H7 (cell line): ENCODE measurements around the gene ABCC3. TPM values are rescaled to one million over a fixed set of nuclear protein-coding genes. Genes with fewer than 3 reads are reported as not detected.
A peak's percentile ranks its signal among the peaks of the same experiment; 100 is the strongest.

Experiments
- DNase-seq: peaks from one replicate; pipeline ENCODE4 v3.0.0; 2012
- H3K27me3 ChIP-seq: 2 replicates; pipeline ENCODE4 v1.6.0; 2011; ENCODE audit warnings: mild to moderate bottlenecking, low read length; ENCODE audit not compliant: control insufficient read depth, insufficient read depth
- H3K36me3 ChIP-seq: replicated peaks from 2 replicates; pipeline ENCODE4 v1.5.1; 2011; ENCODE audit warnings: low read length; ENCODE audit not compliant: control insufficient read depth, insufficient read depth
- H3K4me3 ChIP-seq: 2 replicates; pipeline ENCODE4 v1.5.1; 2011; ENCODE audit warnings: low read depth, mild to moderate bottlenecking, control low read depth, low read length, moderate library complexity; ENCODE audit not compliant: insufficient read depth
- total RNA-seq: library from RNA; depleted of rRNA; stranded (reverse); fragments of >200 nt; shearing (Covaris generic); gene quantifications from 2 replicates; pipeline ENCODE4 v1.2.3, GENCODE V29; 2014

The ABCC3 gene
- total RNA-seq, 1 experiment from 2014 or later, result 0.48 TPM

DNA sequence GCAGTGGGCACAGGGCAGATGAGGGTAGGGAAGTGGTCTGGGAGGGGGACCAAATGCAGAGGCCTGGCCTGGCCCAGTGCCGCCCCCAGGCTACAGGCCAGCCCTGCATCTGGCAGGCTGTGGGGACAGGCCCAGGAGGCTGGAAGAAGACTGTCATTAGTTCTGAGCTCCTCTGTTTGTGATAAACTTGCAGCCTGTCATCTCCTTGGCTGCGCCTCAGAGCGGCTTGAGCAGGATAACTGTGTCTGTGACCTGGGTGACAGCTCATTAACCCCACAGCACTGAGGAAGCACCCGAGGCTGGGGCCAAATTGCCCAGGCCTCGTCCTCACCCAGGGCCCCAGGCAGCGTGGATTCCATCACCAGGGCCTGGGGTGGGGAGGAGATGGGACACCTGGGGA lies 23.9 kb downstream of the ABCC3 start:
- no peak for DNase-seq
- no peaks in the 10 kb centered on the region for H3K27me3 ChIP-seq
- H3K4me3 ChIP-seq, result no peak overlapping the region
- no peaks in the 10 kb centered on the region for H3K36me3 ChIP-seq

DNA sequence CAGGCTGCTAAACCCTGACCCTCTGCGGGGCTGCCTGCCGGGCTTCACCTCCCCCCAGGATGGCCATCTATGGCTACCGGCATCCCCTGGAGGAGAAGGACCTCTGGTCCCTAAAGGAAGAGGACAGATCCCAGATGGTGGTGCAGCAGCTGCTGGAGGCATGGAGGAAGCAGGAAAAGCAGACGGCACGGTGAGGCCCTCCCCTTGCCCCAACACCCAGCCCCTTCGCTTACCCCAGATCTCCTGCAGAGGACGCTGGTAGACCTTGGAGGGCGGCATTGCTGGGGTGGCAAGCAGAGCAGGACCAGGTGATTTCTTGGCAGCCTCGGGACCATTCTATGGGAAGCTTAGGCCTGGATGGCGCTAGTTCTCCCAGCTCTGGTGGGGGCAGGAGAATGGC lies 24.5 kb downstream of the ABCC3 start:
- Histone ChIP-seq H3K4me3 (no peak overlapping the region), H3K36me3 (no peaks in the 10 kb centered on the region), H3K27me3 (no peaks in the 10 kb centered on the region)
- DNase-seq, result peak; percentile 81

DNA sequence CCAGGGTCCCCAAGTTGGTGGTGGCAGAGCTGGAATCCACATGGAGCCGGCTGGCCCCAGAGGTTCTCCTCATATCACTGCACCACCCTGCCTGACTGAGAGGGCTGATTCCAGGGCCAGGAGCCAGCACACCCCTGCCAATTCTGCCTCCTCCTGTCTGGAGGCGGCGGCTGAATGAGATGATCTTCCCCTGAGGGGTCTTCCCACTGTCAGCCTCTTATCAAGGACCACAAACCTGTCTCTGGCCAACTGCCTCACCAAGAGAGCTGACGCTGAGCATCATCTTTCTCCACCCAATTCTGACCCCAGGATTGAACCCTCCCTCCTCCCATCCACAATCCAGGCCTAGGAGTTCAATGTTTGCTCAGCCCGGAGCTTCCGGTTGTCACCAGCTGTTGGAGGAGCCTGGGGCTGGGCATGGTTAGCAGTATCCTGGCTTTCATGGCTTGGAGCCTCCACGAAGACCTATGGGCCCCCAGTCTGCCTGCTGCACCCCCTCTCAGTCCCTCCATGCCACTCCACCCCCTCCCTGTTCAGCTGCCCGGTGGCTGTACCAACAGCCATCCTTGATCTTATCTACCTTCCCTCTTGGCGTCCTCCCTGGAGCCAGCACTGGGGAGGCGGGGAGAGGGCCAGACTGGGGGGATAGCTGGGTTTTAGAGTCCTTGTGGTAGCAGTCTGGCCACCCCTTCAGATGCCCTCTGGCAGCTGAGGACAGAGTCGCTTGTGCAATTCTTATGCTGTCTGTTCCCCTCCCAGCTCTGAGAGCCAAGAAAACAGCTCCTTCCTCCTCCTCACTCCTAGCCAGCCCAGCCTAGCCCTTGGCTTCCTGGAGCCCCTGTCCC lies 25.6 kb downstream of the ABCC3 start:
- Histone ChIP-seq H3K4me3 (no peak overlapping the region), H3K27me3 (no peaks in the 10 kb centered on the region), H3K36me3 (no peaks in the 10 kb centered on the region)
- no peak for DNase-seq

DNA sequence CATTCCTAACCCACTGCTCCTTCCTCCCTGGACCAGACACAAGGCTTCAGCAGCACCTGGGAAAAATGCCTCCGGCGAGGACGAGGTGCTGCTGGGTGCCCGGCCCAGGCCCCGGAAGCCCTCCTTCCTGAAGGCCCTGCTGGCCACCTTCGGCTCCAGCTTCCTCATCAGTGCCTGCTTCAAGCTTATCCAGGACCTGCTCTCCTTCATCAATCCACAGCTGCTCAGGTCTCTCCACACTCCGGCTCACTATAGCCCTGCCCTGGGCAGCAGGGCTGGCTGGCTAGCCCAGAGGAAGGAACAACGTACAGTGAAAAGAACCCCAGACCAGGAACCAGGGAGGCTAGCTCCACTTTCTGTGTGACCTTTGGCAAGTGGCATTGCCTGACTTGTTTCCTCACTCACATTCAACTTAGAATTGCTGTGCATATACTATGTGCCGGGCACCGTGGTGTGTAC lies 26.2 kb downstream of the ABCC3 start:
- DNase-seq, result no peak
- H3K27me3 ChIP-seq, result no peaks in the 10 kb centered on the region
- H3K4me3 ChIP-seq, result no peak overlapping the region
- no peaks in the 10 kb centered on the region for H3K36me3 ChIP-seq

GRCh38 chr17:50661348-50661747 lies 26.7 kb downstream of the ABCC3 start:
- Histone ChIP-seq H3K4me3 (no peak overlapping the region), H3K36me3 (no peaks in the 10 kb centered on the region), H3K27me3 (no peaks in the 10 kb centered on the region)
- no peak for DNase-seq

DNA sequence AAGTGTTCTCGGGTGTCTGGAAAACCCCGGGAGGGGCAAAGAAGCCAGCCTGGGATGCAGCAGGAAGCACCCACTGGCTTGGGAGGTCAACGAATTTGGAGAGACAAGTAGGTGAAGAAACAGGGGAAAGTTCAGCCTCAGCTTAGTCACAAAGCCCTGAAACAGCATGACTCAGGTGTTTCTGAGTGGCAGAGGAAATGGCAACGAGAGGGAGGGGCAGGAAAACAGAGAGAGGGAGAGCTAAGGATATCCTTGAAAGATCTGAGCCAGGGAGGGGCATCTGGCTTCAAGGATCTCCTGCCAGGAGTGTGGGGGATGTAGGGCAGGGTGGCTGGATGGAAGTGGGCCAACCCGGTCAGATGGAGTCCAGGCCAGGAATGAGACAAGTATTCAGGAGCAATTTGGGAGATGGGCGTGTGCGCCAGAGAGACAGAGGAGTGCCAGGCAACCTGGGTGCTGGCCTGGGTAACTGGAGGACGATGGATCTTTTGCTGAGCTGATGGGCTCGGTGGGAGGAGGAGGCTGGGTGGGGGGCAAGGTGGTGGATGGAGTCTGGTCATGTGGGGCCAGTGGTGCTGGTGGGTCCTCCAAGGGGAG lies 27.2 kb downstream of the ABCC3 start:
- peak; percentile 68 for DNase-seq
- Histone ChIP-seq H3K4me3 (no peak overlapping the region), H3K27me3 (no peaks in the 10 kb centered on the region), H3K36me3 (no peaks in the 10 kb centered on the region)

- no peak for DNase-seq
- Histone ChIP-seq H3K27me3 (no peaks in the 10 kb centered on the region), H3K36me3 (no peaks in the 10 kb centered on the region), H3K4me3 (no peak overlapping the region)
Observed at GRCh38 chr17:50662632-50663225, 28.0 kb downstream of the ABCC3 start.

GRCh38 chr17:50663812-50664374 lies 29.2 kb downstream of the ABCC3 start:
- Histone ChIP-seq H3K4me3 (no peak overlapping the region), H3K36me3 (no peaks in the 10 kb centered on the region), H3K27me3 (no peaks in the 10 kb centered on the region)
- no peak for DNase-seq

DNA sequence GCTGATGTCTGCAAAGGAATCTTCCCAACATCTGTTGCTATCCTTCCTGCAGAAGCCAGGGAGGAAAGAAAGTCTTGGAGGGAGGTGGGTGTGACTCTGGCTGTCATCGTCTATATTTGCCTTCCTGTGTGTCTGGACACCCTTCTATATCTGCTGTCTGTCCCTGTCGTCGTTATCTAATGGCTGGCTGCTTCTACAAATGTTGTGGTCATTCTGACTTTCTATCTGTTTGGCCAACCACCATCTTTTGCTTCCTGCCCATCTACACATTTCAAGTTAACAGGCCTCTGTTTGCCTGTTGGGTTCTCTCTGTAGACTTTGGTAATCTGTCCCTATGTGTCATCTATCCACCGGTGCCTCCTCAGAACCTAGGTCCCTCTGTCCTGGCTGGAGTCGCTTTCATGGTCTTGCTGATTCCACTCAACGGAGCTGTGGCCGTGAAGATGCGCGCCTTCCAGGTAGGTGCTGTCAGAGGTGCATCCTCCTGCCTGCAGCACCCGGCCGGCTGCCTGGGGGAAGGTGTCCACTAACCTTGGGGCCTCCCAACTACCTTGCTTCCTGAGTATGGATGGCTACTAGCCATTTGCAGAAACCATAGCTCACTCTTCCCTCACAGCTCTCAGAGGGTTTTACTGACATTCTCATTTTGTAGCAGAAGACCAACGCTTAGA lies 30.2 kb downstream of the ABCC3 start:
- Histone ChIP-seq H3K27me3 (no peaks in the 10 kb centered on the region), H3K36me3 (no peaks in the 10 kb centered on the region), H3K4me3 (no peak overlapping the region)
- DNase-seq, result no peak

GRCh38 chr17:50665838-50666237 lies 31.2 kb downstream of the ABCC3 start:
- Histone ChIP-seq H3K4me3 (no peak overlapping the region), H3K27me3 (no peaks in the 10 kb centered on the region), H3K36me3 (no peaks in the 10 kb centered on the region)
- no peak for DNase-seq

DNA sequence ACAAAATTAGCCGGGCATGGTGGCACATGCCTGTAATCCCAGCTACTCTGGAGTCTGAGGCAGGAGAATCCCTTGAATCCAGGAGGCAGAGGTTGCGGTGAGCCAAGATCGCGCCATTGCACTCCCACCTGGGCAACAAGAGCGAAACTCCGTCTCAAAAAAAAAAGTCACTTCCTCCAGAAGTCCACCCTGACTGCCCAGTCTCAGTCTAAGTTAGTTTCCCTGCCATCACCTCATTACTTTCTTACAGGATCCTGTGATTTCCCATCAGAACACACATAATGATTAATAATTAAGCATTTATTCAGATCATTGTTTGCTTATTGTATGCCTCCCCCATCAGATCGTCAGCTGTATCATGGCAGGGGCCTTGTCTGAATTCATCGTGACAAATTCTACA lies 31.6 kb downstream of the ABCC3 start:
- Histone ChIP-seq H3K27me3 (no peaks in the 10 kb centered on the region), H3K36me3 (no peaks in the 10 kb centered on the region), H3K4me3 (no peak overlapping the region)
- no peak for DNase-seq

DNA sequence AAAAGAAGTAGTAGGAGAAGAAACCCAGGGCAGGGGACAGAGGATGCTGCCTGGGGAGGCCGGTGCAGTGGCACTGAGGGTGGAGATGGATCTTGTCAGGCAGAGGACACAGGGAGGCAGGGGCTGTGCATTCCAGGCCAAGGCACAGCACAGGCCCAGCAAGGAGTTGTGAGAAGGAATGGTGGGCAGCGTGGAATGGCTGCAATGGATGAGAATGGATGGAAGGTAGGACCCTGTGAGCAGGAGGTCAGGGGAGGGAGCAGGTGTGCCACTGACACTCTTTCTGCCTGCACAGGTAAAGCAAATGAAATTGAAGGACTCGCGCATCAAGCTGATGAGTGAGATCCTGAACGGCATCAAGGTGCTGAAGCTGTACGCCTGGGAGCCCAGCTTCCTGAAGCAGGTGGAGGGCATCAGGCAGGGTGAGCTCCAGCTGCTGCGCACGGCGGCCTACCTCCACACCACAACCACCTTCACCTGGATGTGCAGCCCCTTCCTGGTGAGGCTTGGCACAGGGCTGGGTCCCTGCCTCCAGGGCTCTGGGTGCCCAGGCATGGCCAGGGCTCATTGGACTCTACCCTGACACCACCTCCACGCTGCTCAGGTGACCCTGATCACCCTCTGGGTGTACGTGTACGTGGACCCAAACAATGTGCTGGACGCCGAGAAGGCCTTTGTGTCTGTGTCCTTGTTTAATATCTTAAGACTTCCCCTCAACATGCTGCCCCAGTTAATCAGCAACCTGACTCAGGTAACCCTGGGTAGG lies 32.8 kb downstream of the ABCC3 start:
- no peaks in the 10 kb centered on the region for H3K36me3 ChIP-seq
- no peak overlapping the region for H3K4me3 ChIP-seq
- no peak for DNase-seq
- no peaks in the 10 kb centered on the region for H3K27me3 ChIP-seq

GRCh38 chr17:50668025-50668837 lies 33.5 kb downstream of the ABCC3 start:
- H3K27me3 ChIP-seq, result no peaks in the 10 kb centered on the region
- DNase-seq, result peak; percentile 81

More at GRCh38 chr17:50668025-50668837, 33.5 kb downstream of the ABCC3 start:
- H3K36me3 ChIP-seq, result no peaks in the 10 kb centered on the region
- no peak overlapping the region for H3K4me3 ChIP-seq
